ENCODE results near the gene CHIT1.
"Not testable (repeated sequence)": the region's sequence is repeated elsewhere in the genome, so short reads cannot be mapped to it uniquely, and the experiment has no call there.

DNA sequence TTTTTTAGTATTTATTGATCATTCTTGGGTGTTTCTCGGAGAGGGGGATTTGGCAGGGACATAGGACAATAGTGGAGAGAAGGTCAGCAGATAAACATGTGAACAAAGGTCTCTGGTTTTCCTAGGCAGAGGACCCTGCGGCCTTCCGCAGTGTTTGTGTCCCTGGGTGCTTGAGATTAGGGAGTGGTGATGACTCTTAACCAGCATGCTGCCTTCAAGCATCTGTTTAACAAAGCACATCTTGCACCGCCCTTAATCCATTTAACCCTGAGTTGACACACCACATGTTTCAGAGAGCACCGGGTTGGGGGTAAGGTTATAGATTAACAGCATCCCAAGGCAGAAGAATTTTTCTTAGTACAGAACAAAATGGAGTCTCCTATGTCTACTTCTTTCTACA, 36.7 kb upstream of the CHIT1 start:
- TF ChIP-seq, protein P1, sequence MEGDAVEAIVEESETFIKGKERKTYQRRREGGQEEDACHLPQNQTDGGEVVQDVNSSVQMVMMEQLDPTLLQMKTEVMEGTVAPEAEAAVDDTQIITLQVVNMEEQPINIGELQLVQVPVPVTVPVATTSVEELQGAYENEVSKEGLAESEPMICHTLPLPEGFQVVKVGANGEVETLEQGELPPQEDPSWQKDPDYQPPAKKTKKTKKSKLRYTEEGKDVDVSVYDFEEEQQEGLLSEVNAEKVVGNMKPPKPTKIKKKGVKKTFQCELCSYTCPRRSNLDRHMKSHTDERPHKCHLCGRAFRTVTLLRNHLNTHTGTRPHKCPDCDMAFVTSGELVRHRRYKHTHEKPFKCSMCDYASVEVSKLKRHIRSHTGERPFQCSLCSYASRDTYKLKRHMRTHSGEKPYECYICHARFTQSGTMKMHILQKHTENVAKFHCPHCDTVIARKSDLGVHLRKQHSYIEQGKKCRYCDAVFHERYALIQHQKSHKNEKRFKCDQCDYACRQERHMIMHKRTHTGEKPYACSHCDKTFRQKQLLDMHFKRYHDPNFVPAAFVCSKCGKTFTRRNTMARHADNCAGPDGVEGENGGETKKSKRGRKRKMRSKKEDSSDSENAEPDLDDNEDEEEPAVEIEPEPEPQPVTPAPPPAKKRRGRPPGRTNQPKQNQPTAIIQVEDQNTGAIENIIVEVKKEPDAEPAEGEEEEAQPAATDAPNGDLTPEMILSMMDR (conservative IDR thresholded peaks at IDR 0.05) = not testable (repeated sequence)
- not testable (repeated sequence) for TF ChIP-seq ZFX (IDR thresholded peaks at IDR 0.05)

All from C4-2B (cell line).